GM18519 (cell line): ENCODE measurements around the gene NME3.
A peak's percentile ranks its signal among the peaks of the same experiment; 100 is the strongest.

Experiments
- ATAC-seq: cut with Tn5 transposase; IDR thresholded peaks from one replicate; pipeline ENCODE4 v1.9.1; 2021; ENCODE audit warnings: mild to moderate bottlenecking, moderate library complexity; ENCODE audit not compliant: unreplicated experiment, low FRiP score

NME3 gene

GRCh38 chr16:1794221-1794871, 23.0 kb upstream of the NME3 start:
- no peak for ATAC-seq

DNA sequence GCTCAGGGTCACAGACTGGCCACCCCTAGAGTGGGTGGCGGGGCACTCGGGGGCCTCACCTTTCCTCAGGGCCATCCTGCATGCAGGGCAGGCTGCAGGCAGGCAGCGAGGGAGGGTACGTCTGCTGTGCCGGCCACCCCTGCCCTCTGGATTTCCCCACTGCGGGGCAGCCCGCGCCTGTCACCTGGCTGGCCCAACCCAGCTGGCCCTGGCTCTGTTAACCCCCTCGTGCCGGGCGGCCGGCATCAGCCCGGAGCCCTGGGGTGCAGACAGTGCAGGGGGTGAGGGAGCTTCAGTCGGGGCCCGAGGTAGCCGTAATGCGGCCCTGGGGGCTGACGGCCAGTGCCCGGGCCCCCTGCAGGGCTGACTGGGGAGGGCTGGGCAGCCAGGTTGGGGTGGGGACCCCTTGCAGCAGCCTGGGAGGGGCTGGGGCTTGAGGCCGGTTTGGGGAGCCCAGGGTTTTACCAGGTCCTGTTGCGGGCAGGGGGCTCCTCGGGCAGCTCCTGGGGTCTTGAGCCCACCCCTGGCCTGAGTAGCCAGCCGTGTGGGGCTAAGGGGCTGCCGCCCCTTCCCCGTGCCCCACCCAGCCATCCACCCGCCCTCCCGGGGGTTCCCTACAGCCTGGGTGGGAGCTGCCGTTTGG, 22.4 kb upstream of the NME3 start, which contains the start of gene IGFALS:
Gene IGFALS (minus strand): TSS at position 128 of the 643 bp plus-strand sequence. CDS start 53 bp downstream, at position 75.
- no peak for ATAC-seq

DNA sequence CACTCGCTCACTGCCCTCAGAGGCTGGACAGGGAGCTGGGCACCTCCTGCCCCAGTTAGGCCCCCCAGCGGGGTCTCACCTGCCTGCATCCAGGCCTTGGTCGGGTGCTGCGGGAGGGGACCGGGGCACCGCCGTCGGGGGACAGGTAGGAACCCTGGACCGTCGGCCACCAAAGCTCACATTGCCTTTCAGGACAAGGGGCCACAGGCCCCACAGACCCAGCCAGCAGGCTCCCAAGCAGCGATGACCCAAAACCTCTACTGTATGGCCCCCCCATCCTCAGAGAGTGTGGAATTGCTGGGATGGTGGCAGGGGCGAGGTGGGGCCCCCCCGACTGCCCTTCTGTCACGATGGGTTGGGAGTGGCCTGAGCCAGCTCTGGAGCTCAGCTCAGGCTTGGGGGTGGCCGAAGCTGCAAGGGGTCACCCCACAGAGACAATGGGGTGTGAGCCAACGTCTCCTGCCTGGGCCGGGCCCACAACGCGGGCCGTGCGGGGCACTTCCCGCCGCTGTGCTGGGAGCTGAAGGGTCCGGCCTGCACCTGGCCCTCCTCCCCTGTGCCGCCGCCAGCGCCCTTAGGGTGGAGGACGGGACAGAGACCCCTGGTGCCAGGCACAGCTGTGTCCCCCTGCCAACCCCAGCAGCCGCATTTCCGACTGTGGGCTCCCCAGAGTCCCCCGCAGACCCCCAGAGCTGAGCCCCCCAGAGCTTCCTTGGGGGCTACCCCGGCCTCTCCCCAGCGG, 21.7 kb upstream of the NME3 start:
- no peak for ATAC-seq

DNA sequence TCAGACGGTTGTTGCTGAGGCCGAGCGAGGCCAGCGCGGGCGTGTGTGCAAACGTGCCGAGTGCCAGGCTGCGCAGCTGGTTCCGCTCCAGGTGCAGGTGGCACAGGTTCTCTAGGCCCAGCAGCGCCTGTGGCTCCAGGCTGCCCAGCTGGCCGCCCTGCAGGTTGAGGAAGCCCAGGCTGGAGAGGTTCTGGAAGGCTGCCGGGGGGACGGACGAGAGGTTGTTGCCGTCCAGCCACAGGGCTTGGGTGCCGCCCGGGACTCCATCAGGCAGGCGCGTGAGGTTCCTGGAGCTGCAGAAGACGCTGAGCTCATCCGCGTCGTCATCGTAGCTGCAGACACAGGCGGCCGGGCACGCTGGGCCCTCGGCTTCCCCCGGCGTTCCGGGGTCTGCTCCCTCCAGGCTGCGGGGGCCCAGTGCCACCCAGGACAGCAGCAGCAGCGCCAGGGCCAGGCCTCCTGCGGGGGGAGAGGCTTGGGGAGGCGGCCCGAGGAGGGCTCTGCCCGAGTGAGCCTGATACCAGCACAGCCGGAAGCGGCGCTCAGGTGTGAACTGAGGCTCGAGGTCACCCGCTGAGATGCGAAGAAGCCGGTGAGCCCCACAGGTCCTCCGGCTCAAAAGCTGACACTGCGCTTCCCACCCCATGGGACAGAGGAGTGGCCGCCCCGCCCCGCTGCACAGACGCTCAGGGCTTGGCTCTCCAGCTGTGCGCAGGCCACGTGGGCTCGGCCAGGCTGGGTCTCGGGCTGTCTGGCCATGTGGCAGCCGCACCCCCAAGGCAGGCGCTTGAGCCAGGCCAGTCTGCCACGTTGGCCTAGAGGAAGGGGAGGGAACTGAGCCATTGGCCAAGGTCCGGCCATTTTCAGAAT, 20.8 kb upstream of the NME3 start:
- no peak for ATAC-seq

GRCh38 chr16:1791256-1791942, 20.1 kb upstream of the NME3 start:
- ATAC-seq, result no peak

DNA sequence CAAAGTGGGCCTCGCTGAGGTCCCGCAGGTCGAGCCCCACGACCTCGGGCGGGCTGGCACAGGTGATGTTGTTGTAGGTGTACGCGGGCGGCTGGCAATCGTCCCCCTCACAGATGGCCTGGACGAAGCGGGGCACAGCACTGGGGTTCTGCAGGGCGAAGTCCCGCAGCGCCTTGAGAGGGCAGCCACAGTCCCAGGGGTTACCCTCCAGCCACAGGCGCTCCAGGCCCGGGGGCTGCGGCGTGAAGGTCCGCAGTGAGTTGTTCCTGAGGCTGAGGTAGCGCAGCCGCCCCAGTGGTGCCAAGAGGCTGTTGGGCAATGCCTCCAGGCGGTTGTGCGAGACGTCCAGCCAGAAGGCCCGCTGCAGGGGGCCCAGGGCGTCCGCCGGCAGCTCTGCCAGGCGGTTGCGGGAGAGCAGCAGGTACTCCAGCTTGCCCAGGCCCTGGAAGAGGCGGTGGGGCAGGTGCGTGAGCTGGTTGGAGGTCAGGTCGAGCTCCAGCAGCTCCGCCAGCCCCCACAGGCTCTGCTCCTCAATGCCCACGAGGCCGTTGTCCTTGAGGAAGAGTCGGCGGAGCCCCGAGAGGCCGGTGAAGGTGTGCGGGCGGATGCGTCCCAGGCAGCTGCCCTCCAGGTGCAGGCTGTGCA, 19.4 kb upstream of the NME3 start:
- no peak for ATAC-seq

DNA sequence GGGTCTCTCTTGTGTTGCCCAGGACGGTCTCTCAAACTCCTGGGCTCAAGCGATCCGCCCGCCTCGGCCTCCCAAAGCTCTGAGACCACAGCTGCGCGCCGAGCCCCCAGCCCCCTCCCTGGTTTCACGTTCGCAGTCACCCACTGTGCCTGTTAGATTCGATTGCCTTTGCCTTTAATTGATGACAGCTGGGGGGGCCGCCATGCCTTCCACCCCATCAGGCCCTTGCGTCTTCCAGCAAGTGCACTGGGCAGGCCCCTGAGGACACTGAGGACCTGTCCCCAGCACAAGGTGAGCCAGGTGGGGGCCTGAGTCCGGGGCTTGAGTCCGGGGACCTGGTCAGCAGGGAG, 18.9 kb upstream of the NME3 start:
- no peak for ATAC-seq

DNA sequence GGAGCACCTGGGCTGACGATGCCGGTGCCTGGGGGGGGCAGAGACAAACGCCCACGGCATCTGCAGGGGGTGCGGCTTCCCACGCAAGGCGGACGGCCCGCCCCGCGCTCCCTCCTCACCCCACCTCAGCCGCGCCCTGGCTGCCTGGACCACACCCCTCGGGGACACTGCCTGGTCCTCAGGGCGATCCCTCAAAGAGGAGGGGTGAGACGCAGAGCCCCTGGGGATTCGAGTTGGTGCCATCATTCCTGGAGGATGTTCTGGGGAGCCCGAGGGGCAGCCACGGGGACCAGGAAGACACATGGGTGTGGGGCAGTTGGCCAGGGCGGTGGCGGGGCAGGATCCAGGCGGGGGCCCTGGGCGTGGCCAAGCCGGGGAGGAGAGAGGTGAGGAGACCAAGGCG, 18.3 kb upstream of the NME3 start:
- ATAC-seq, result no peak

DNA sequence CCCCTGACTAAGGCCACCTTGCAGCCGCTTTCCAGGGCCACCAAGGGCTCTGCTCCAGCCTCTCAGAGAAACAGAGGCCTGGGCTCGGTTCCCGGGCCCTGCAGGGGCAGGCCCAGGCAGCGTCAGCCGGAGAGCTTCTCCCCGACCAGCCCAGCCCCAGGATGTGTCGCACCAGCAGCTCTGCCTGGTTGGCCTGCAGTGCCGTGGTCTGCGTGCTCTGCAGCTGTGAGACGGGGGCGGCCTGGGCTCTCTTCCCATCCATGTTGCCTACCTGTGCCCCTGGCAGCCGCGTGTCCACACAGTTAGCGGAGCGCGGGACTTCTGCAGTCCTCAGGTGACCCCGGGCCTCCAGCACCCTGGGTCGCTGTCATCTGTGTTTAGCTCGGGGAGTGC, 17.4 kb upstream of the NME3 start:
- ATAC-seq, result no peak

DNA sequence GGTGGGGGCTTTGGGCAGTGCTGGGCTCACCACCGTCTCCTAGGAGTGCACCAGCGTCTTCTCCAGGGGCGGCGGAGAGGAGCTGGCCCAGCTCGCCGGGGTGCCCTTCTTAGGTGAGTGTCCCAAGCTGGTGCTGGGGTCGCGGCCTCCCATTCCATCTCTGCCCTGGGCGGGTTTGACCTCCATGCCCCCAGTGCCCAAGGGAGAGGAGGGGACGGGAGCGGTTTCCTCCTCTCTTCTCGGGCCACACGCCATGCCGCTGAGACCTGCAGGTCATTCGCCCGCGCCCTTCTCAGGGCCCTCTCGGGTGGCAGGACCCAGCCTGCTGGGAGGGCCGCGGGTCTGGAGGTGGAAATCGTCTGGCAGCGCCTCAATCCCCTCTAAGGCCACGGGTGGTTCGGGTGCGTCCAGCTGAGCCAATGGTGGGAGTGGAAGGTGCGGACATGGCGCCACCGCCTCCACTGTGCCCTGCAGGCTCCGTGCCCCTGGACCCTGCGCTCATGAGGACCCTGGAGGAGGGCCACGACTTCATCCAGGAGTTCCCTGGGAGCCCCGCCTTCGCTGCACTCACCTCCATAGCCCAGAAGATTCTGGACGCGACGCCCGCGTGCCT, 16.9 kb upstream of the NME3 start:
- ATAC-seq, result no peak

- no peak for ATAC-seq
Observed at GRCh38 chr16:1787322-1788094, 16.2 kb upstream of the NME3 start.

- ATAC-seq, result no peak
Observed at GRCh38 chr16:1787056-1787321, 15.6 kb upstream of the NME3 start.

DNA sequence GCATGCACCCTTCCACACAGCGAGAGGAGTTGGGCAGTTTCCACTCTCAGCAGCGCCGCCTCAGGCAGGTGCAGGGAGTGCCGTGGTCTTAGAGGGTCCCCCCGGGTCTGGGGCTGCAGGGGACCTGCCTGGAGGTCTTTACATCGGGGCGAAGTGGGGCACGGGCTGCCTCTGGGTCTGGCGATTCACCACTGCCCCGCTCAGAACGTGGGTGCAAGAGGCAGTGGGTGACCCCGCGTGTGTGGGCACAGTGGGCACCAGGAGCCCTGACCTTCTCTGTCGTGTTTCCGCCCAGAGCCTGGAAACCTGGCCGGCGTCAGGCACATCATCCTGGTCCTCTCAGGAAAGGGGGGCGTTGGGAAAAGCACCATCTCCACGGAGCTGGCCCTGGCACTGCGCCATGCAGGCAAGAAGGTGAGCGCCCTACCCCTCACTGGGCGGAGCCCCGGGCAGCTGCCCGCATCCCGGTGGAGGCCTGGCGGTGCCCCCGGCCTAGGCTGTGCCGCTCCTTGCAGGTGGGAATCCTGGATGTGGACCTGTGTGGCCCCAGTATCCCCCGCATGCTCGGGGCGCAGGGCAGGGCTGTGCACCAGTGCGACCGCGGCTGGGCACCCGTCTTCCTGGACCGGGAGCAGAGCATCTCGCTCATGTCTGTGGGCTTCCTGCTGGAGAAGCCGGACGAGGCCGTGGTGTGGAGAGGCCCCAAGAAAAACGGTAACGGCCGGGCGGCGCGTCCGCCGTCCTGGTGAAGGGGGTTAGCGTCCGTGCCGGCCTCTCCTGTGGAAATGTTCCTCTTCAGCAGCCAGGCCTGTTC, 15.1 kb upstream of the NME3 start:
- ATAC-seq, result no peak

- ATAC-seq, result no peak
Observed at GRCh38 chr16:1785846-1786170, 14.5 kb upstream of the NME3 start.

DNA sequence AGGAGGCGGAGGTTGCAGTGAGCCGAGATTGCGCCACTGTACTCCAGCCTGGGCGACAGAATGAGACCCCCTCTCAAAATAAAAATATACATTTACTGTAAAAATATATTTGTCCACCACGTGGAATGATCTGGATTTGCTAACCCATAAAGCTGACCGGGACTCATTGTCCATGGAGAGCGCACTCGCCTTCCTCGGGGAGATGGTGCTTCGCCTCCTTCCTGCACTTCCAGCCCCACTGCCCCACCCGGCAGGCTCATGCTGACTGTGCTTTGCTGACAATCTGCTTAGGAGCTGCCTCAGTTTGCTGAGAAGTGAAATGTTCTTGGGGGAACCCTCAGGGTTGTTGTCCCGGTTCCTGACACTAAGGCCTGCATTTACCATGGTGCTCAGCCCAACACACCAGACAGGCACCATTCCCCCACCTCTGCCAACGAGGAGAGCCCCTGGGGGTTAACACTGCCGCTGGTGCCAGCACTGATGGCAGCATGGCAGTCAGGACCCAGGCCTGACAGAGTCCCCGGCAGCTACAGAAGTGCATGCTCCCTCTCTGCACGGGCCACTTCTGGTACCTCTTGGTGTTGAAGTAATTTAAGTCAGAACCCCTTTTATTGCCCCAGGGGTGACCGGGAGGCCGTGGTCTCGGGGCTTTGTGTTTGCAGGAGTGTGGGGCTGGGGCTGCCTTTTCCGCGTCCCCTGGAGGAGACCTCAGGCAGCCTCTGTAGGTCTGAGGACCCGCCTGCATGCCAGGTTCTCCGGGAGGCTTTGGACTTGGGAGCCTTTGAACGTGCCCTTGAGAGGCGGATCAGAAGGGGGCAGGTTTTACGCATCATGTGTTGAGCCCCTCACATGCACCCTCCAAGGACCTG, 13.9 kb upstream of the NME3 start:
- no peak for ATAC-seq

- peak; percentile 71 for ATAC-seq
Observed at GRCh38 chr16:1782408-1783264, 11.3 kb upstream of the NME3 start, which contains the start of the genes NUBP2 and SPSB3. TSS of gene NUBP2 (plus strand) at chr16:1782960. CDS start at chr16:1783021, 61 bp downstream. TSS of gene SPSB3 (minus strand) at chr16:1782571. CDS start at chr16:1781483, 1,088 bp downstream.
